Breast epithelium (tissue), 3 donors: ENCODE results near the gene HIP1.

ENCODE experiments used
- CTCF ChIP-seq, 3 donors: fragments of 450-650 bp; IDR thresholded peaks; one replicate each; pipeline ENCODE4 v1.5.1; 2016 to 2017; ENCODE audit warnings: antibody characterized with exemption in 3 of 3, mild to moderate bottlenecking in 3 of 3, moderate library complexity in 3 of 3
- POLR2A ChIP-seq: fragments of 450-650 bp; IDR thresholded peaks from one replicate; pipeline ENCODE4 v1.6.1; 2016; ENCODE audit warnings: antibody characterized with exemption, mild to moderate bottlenecking, moderate library complexity
- POLR2AphosphoS5 ChIP-seq, 3 donors: sonication (generic); formaldehyde crosslinking; IDR thresholded peaks; one replicate each; pipeline ENCODE4 v1.6.1; 2017; ENCODE audit warnings: antibody characterized with exemption in 3 of 3

GRCh38 chr7:75573477-75574019, 165.2 kb downstream of the HIP1 start:
- TF ChIP-seq CTCF (IDR thresholded peaks at IDR 0.05): no peak
- no peak for TF ChIP-seq POLR2A
- no peak for TF ChIP-seq POLR2AphosphoS5 (IDR thresholded peaks at IDR 0.05)
